HG02588 (cell line): ENCODE measurements around the gene NECTIN4.

ENCODE experiments used
- ATAC-seq: cut with Tn5 transposase; IDR thresholded peaks from one replicate; pipeline ENCODE4 v1.9.1; 2021; ENCODE audit warnings: mild to moderate bottlenecking, moderate library complexity; ENCODE audit not compliant: unreplicated experiment

NECTIN4 gene

GRCh38 chr1:161113915-161114314 lies 24.6 kb upstream of the NECTIN4 start:
- no peak for ATAC-seq

- ATAC-seq: no peak
Observed at GRCh38 chr1:161111527-161111926, 22.2 kb upstream of the NECTIN4 start.

DNA sequence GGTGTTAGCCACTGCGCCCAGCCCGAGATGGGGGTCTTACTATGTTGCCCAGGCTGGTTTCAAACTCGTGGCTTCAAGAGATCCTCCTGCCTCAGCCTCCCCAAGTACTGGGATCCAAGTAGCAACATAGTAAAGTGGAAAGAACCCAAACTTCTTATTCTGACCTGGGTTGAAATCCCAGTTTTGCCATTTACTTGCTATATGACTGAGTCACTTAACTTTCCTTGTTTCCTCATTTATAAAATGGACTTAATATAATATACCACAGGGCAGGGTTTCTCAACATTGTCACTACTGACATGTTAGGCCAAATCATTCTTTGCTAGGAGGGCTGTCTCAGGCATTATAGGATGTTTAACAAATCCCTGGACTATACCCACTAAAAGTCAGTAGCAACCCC lies 21.8 kb upstream of the NECTIN4 start:
- ATAC-seq: no peak

DNA sequence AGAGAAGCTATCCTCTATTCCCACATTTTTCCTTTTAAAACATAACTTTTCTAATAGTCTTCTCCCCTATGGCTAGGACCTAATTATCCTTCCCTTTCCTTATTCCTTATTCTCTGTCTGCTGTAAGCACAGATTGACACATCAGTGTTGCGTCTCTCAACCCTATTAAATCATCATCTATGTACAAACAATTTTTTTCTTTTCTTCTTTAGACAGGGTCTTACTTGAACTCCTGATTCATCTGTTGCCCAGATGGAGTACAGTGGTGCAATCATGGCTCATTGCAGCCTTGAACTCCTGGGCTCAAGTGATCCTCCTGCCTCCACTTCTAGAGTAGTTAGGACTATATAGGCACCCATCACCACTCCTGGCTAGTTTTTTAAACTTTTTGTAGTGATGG lies 17.1 kb upstream of the NECTIN4 start:
- ATAC-seq: no peak

DNA sequence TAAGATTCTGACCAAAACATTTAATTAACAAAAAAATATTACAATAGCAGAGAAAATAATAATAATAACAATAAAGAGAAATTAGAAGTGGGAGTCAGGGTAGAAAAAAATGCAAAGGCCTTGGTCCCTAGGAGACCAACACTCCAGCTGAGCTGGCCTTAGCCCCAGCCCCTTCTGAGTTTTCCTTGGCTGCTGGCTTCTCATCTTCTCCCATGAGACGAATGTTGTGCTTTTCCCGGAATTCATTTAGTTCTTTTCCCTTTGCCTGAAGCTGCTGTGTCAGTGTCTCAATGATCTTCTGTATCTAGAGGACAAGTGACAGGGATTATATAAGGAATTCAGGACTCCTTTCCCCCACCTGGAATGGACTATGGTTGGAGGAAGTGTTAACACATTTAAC lies 11.2 kb upstream of the NECTIN4 start:
- ATAC-seq: no peak

- ATAC-seq: no peak
Observed at GRCh38 chr1:161099090-161099802, 9.9 kb upstream of the NECTIN4 start.

DNA sequence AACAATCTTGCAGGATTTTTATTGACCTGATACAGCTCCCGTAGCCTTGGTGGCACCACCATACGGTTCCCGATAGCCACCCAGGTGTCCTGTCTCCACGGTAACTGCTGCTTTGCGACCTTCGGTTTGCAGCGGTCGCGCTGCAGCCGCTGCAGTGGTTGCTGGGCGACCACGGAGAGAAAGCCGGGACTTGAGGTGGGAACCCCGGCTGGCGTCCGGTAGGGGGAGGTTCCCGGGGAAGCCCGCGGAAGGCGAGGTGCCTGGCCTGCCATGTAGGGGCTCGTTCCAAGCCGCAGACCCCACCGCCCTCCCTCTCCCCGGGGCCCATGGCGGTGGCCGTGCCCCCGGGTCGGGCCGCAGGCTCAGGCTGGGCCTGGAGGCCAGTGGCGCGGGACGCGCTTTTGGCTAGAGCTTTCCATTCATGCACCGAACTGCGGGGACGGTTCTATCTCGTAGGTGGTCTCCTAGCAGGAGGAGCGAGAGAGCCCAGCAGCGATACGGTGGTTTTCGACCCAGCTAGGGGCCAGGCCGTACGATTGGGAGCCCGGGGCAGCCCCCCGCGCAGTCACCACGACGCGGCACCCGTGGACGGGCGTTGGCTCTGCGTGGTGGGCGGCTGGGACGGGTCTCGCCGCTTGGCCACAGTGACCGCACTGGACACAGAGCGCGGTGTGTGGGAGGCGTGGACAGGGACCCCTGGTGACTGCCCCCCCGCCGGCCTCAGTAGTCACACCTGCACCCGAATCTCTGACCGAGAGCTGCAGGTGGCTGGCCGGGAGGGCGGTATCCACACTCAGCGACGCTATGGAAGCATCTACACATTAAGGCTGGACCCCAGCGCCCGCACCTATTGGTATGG lies 9.1 kb upstream of the NECTIN4 start, which contains the start of gene KLHDC9:
Gene KLHDC9, plus strand, starts transcription at position 152 of the 859 bp plus-strand sequence. Its CDS starts 175 bp downstream, at position 327.
- ATAC-seq: peak; percentile 65

DNA sequence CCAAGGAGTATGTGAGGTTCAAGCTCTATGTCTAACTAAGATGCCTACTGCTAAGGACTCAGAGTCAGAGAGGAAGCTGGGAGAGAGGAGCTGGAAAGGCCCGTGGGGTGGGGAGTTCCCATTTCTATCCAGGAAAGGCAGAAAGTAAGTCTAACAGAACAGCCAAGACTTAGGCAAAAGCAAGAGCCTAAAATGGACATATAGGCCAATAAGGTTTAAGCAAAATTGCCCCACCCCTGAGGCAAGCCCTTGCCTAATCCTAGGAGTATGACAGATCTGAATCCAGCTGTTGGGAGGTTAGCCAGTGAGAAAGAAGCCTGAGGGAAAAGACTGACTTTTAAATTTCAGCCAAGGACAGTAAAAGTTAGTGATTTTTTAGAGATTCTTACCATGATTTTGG lies 7.2 kb upstream of the NECTIN4 start:
- no peak for ATAC-seq

- no peak for ATAC-seq
Observed at GRCh38 chr1:161096015-161096414, 6.7 kb upstream of the NECTIN4 start.

DNA sequence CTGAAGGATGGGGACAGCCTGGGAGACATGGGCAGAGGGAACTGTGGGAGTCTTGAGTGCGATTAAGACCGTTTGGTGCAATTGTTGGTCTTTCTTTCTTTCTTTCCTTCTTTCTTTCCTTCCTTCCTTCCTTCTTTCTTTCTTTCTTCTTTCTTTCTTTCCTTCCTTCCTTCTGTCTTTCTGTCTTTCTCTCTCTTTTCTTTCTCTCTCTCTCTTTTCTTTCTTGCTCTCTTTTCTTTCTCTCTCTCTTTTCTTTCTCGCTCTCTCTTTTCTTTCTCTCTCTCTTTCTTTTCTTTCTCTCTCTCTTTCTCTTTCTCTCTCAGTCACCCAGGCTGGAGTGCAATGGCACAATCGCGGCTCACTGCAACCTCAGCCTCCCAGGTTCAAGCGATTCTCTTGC lies 5.9 kb upstream of the NECTIN4 start:
- no peak for ATAC-seq

DNA sequence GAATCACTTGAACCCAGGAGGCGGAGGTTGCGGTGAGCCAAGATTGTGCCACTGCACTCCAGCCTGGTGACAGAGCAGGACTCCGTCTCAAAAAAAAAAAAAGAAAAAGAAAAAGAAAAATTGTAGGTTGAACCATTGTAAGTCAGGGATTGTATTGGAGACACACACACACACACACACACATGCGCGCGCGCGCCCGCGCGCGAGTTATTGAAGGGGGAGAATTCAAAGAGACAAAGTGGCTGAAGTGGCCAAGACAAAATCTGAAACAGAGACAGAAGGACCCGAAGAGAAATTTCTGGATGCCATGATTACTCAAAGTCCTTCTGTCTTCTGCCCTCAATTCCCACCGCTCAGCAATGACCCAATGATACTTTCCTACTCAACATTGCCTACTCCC lies 5.1 kb upstream of the NECTIN4 start:
- ATAC-seq: no peak

- no peak for ATAC-seq
Observed at GRCh38 chr1:161092621-161093028, 3.3 kb upstream of the NECTIN4 start.

DNA sequence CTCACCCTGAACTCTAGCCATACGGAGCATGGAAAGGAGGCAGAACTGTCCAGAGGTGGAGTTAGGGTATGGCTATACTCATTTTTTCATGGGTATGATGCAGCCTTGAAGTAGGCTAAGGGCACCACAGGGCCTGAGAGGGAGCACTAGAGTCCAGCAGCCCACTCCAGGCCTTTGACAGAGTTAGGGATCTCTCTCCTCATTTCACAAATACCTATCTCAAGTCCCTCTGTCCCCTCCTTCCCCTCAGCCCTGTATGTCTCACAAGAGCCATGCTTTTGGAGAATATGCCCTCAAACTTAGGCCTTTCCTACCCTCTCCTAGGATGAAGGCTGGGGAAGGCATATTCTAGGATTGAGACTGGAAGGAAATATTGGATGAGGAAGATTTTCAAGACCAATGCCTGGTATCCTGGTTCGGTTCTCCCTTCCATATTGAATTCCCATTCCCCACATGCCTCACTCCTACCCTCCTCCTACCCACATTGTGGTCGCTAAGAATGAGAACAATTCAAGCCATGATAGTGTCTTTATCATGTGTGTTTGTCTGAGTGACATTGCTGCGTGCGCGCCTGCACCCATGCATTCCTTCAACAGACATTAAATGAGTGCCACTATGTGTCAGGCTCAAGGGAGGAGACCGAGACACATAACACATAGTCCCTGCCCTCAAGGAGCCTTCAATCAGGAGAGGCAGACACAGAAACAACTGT lies 2.6 kb upstream of the NECTIN4 start:
- ATAC-seq: no peak

DNA sequence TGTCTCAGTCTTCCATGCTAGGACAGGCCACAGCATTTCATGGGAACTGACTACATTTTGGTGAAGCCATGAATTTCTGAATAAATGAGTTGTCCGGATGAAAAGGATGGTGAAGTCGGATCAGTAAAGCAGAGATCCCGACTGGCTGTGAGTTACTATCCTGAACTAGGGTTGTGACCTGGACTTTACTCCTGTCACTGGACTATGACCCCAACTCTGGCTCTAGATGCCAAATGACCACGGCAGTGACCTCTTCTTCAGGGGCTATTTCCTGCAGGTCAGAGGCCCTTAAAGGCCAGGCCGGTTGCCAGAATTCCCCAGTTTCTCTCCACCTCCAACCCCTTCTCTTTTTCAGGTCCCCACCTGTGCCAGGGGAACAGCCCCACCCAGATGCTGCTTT lies 1.7 kb upstream of the NECTIN4 start:
- ATAC-seq: no peak

DNA sequence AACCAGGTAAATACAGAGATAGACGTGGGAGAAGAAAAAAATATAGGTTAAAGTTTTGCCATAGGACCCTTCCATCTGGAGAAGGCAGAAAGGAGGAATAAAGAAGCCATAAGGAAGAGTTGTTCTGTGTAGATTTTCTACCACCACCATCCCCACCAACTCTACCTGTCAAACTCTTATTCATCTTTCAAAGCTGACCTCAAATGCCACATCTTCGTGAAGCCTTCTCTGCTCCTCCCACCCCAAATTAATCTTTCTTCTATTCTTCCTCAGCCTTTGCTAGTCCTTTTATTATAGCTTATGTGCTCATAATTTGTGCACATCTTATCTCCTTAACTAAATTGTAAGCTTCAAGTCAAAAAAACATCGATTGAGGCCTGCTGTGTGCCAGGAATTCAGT lies 1.3 kb upstream of the NECTIN4 start:
- no peak for ATAC-seq

- ATAC-seq: no peak
Observed at GRCh38 chr1:161089938-161090337, 580 bp upstream of the NECTIN4 start.

GRCh38 chr1:161088587-161089110 lies 709 bp downstream of the NECTIN4 start:
- no peak for ATAC-seq

DNA sequence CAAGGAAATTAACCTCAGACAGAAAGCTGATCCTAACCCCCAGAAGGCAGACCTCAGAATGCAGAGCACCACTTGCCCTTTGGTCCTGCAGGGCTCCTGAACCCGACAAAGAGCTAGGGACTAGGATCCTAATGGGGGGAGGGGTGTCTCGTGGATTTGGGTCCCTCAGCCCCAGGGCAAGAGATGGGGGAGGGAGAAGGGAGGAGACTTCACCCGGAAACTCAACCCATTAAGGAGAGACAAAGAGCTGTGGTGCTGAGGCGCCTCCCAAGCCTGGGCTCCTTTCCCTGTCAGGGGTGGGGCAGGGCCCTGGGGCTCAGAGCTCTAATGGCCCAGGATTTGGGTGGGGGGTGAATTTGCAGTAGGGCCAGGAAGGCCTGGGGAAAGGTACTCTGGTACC lies 2.9 kb downstream of the NECTIN4 start:
- ATAC-seq: no peak

DNA sequence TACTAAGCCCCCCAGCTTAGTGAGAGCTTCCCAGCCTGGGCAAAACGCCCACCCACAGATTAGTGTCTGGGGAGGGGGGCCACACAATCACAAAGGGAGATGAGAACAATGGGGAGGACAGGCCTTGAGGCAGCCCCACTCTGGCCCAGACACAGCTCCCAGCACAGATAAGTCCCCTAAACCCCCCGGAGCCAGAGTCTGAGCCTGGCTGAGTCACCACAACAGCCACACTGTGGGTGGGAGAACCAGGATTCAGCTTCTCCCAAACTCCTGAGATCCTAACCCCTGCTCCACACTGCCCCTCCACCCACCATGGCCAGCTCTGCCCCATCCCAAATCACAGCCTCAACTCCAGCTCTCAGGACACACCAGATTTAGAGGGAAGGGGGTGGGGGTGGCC lies 4.2 kb downstream of the NECTIN4 start:
- no peak for ATAC-seq

GRCh38 chr1:161084597-161084988 lies 4.8 kb downstream of the NECTIN4 start:
- no peak for ATAC-seq
